NCI-H1092 (cell line): ENCODE measurements around the gene AKAP3.

Source experiments
- DNase-seq: peaks from one replicate; lab custom pipeline; 2025; lab: John Stamatoyannopoulos, UW

Gene AKAP3

DNA sequence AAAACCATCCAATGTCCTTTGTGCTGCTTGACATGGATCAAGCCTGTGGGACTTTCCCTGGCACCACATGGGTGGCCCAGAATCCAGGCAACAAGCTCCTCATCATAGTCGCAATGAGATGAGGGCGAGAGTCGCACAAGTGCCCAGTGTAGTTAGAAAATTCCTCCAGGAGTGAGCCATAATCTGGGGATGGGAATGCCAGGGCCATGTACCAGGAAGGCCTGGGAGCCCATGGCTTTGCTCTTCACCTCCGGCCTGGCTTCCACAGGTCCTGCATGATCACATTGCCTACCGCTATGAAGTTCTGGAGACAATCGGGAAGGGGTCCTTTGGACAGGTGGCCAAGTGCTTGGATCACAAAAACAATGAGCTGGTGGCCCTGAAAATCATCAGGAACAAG, 53.0 kb downstream of the AKAP3 start:
- DNase-seq = no peak

DNA sequence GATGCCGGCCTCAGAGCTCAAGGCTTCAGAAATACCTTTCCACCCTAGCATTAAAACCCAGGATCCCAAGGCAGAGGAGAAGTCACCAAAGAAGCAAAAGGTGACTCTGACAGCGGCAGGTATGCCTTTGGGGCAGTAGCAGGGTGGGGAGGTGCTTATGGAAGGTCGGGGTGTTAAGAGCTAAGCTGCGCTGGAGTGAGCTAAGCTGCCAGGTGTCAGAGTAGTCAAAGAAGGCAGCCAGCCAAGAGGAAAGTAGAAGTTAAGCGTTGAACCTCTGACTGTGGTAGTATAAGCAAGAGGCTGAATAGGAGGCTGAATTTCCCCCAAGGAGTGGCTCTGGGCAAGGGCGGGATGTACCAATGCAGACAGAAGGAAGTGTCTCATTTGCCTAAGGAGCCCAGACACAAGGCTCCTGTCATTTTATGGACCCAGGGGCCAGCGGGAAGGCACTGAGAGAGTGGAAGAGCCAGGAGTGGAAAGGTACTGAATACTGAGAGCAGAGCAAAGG, 57.6 kb downstream of the AKAP3 start:
- DNase-seq = no peak

DNA sequence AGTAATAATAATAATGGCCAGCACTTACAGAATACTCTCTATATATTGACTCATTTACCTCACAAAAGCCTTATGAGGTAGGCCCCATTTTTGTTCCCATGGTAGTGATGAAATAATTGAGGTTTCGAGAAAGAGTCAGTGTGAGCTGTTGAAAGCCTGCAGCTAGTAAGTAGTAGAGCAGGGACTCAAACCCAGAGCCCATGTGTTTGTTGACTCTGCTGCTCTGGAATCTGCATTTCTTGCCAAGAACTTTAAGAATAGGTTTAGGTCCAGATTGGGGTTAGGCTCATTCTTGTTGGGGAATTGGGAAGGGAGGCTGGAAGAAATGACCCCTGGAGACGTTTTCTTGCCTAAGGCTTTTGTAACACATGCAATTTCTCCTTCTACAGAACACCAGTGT, 58.9 kb downstream of the AKAP3 start:
- no peak for DNase-seq

DNA sequence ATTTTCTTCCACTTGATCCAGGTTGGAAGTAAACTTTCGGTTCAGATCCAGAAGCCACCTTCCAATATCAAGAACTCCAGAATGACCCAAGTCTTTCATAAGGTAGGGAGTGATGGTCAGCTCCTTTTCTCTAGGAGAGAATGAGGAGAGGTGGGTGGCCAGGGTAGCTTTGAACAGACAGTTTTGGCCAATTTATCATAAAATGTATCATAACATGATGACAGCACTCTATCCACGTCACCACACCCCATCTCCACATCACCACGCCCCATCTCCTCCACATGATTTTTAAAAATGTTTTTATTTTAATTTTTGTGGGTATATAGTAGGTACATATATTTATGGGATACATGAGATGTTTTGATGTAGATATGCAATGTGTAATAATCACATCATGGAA, 59.9 kb downstream of the AKAP3 start:
- DNase-seq = no peak

DNA sequence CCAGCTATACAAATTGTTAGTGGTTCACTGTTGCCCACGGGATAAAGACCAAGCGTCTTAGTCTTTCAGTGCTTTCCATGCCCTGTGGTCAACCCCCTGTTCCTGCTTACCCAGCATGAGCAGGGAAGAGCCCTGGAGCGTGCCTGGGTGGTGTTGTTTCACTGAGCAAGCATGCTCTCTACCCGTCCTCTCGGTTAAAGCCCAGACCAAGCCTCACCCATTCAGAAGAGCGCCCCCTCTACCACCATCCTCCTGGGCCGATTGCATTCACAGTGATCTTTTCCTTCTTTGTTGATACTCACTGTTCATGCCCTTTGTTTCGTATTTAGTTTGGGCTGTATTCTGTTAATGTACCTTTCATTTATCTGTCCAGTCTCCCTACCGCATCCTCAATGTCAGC, 61.7 kb downstream of the AKAP3 start:
- no peak for DNase-seq

DNA sequence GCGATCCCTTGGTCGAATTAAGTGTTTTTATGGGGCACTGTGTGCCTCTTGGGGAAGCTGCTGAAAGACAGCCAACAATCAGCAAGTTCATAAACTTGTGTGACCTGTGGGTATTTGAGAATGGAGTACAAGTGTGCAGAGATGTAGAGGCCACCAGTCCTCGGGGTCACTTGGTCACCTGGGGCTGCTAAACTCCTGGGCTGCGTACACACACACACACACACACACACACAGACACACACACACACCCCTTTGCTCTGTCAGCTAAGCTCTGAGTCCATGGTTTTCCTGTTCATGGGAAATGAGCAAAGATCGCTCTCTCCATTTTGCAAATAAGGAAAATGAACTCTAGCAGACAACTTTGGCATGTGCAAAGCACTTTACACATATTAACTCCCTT, 62.4 kb downstream of the AKAP3 start:
- DNase-seq = no peak

DNA sequence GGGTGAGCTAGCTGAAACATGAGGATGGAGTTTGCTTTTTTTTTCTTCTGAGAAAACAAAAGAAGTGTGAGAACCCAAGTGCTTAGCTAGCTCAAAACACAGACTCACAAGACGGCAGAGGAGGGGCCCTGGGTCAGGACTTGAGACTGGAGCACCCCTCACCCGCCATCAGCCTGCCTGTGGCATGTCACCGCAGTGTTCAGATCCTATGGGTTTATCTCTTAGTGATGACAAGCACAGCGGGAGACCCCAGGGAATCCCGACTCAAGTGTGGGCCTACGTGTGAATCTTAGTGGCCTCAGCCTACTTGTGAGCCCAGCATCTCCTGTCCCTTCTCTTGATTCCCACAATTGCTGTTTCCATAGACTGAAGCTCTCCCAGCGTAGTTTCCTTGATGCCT, 64.0 kb downstream of the AKAP3 start:
- DNase-seq = no peak

DNA sequence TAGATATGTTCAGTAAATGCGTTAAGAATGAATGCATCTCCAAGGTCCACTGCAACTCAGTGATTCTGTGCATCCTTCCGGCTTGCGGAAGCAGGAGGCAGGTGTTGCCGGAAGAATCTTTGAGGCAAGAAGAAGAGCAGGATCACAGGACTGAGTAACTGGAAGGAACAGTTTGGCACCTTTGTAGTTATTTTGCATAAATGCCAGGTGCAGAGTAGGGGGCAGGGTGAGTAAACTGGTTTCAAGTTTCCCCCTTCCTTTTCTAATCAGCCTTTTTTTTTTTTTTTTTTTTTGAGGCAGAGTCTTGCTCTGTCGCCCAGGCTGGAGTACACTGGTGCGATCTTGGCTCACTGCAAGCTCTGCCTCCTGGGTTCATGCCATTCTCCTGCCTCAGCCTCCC, 64.6 kb downstream of the AKAP3 start:
- no peak for DNase-seq

DNA sequence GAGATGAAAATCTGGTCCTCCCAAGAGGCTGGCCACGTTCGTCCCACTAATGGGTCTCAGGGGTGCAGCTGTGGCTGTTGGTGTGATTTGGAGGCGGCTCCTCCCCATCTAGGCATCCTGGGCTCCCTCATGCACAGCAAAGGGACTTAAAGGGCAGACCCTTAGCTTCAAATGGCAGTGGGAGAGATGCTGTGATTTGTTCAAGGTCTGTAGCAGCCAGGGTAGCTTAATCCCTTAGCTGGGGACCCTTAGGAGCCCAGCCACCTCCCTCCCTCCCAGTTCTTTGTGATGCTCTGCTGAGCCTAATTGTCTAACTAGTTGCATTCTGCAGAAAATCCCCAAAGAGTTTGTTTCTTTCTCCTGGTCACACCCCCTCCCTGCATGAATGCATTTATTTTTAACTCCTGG, 68.6 kb downstream of the AKAP3 start:
- DNase-seq = no peak

DNA sequence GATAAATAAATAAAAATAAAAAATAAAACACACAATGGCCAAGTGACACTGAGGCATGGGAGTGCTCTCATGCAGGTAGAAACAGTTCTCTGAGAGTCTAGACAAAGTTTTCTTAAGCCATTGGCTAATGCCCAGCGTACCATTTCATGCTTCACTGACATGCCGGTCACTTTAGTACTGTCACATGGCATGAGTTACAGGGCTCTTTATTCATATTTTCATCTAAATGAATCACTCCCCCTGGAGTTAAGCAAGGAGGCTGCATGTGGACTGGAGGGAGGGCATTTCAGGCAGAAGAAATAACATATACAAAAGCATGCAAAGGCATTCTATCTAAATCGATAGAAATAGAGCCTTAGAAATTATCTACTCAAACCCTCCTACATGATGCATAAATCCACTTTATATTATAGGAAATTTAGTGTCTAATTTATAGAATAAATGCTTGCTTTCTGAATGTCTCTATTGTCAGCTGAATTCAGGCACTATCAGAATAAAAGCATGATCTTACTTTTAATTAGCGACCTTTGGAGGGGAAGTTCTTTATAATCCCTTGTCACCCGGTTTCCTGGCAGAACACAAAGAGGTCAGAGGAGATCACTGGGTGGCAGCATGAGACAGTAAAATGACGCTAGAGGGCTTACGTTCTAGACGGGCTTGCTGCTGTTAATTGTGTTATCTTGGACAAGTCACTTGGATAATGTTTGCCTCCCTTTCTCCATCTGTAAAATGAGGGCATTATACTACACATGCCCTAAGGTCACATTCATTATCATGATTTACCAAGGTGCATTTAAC, 69.3 kb downstream of the AKAP3 start:
- no peak for DNase-seq

DNA sequence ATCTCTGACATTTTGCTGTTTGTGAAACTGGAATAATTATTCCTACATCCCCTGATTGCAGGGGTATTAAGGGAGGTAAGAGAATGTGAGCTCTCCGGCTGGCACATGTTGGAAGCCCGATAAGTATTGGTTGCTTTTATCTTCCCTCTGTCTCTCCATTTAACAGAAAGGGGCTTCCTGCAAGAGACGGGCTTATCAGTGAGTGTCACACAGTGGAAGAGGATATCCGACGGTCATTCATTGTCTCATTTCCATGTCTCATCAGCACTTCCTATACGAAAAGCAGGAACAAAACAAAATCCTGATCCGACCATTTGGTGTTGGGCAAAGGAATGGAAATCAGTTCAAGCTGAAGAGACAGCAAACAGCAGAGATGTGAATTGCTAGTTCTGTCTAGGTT, 76.2 kb downstream of the AKAP3 start:
- DNase-seq = no peak

DNA sequence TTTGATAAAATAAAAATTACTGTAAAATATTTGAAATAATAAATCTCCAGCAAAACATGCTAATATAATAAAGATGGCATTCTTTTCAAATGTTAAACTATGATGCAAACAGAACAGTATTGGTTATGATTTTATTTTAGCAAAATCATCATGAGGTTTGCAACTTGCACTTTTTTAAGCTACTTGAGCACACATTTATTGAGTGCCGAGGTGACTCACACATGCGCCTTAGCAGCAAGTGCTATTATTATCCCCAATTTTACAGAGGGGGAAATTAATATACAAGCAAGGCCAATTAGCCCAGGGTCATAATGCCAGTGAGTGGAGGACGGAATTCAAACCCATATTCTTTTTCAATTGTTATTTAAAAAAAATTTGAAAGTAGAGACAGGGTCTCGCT, 79.6 kb downstream of the AKAP3 start:
- DNase-seq = no peak

DNA sequence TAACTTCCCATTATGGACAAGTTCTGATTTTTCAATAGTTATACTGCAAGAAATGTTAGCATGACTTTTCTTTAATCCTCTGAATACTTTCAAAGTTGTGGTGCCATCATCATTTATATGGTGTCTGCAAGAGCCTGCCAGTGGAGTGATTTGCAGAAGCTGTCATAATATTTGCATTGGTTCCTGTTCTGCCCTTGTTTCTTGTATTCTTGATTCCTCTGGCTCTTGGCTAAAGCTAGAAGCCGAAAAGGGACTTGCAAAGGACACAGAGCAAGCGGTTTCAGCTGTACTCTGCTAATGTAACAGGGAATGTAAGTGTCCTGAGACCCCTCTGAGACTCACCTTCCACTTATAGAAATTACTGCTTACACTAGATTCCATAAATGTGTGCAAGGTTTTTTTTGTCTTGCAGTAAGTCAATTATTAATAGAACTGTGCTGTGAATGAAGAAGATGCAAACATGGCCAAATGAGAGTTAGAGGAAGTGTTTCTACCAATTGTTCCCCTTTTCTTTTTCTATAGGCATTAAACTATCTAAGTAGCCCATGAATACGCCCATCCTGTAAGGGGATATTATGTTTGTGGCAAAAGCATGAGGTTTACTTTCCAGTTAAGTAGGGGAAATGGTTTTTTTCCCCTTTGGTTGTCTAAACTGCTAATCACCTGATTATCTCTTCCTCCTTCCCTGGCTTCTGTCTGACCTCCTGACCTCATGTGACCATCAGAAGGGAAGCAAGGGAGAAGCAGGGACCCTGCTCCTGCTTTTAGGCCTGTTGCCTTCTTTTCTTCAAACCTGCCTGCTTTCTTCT, 81.6 kb downstream of the AKAP3 start:
- DNase-seq = no peak

DNA sequence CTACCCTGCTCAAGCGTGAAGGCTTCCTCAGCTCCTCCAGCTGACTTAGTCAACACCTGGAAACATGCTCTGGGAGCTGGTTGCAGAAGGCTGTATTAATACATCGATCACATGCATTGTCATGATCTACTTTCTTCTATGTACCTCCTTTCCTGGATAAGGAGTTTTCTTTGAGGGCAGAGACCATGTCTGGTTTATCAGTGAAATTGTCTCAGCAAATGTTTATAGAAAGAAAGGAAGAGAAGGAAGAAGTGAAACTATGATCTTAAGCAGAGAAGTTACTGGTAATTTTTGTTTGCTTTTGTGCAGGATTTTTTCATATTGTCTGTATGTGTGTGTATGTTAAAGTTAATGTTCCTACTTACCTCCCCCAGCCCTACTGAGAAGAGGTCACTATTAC, 82.4 kb downstream of the AKAP3 start:
- no peak for DNase-seq
